Stimulated activated CD4-positive, alpha-beta T cell treated with anti-CD3 and anti-CD28 coated beads, TNF-alpha, amount 100 ng/mL, for 48 hours (primary cell): Measurements from ENCODE around the gene GLB1L3.
"Not testable (repeated sequence)": the region's sequence is repeated elsewhere in the genome, so short reads cannot be mapped to it uniquely, and the experiment has no call there.

Experiments
- DNase-seq, 3 donors: peaks; one replicate each; pipeline ENCODE4 v3.0.0-alpha.2; 2020; ENCODE audit warnings: low read depth in 3 of 3

GLB1L3 gene

GRCh38 chr11:134343646-134344045, 67.5 kb downstream of the GLB1L3 start:
- DNase-seq = no peak

GRCh38 chr11:134344497-134345236, 68.5 kb downstream of the GLB1L3 start:
- not testable (repeated sequence) for DNase-seq

GRCh38 chr11:134345237-134345550, 69.0 kb downstream of the GLB1L3 start:
- DNase-seq = no peak

- no peak for DNase-seq
These were observed 70.2 kb downstream of the GLB1L3 start for GRCh38 chr11:134346101-134346975.

- DNase-seq = no peak
These were observed 70.8 kb downstream of the GLB1L3 start for GRCh38 chr11:134346976-134347350.

GRCh38 chr11:134347441-134347840, 71.3 kb downstream of the GLB1L3 start:
- DNase-seq = no peak

- no peak for DNase-seq
These were observed 73.1 kb downstream of the GLB1L3 start for GRCh38 chr11:134349109-134349801.

GRCh38 chr11:134349802-134350355, 73.7 kb downstream of the GLB1L3 start:
- DNase-seq = no peak

GRCh38 chr11:134350381-134350780, 74.2 kb downstream of the GLB1L3 start:
- no peak for DNase-seq

- no peak for DNase-seq
These were observed 75.9 kb downstream of the GLB1L3 start for GRCh38 chr11:134352111-134352510.

GRCh38 chr11:134355136-134355535, 79.0 kb downstream of the GLB1L3 start:
- no peak for DNase-seq

- DNase-seq = no peak
These were observed 79.5 kb downstream of the GLB1L3 start for GRCh38 chr11:134355656-134356055.

- DNase-seq = no peak
These were observed 80.7 kb downstream of the GLB1L3 start for GRCh38 chr11:134356656-134357544.

GRCh38 chr11:134357545-134357839, 81.3 kb downstream of the GLB1L3 start:
- no peak for DNase-seq

- no peak for DNase-seq
These were observed 82.1 kb downstream of the GLB1L3 start for GRCh38 chr11:134358165-134358855.

GRCh38 chr11:134358856-134359490, 82.8 kb downstream of the GLB1L3 start:
- DNase-seq = no peak

- DNase-seq = no peak
These were observed 83.5 kb downstream of the GLB1L3 start for GRCh38 chr11:134359646-134360045.

- DNase-seq = peak; percentile 59 to 68 (median 61)
These were observed 84.1 kb downstream of the GLB1L3 start for GRCh38 chr11:134360050-134360835.

GRCh38 chr11:134361661-134362060, 85.5 kb downstream of the GLB1L3 start:
- no peak for DNase-seq
